ENCODE measurements around the gene LRIT1. TPM values are rescaled to one million over a fixed set of nuclear protein-coding genes. Genes with fewer than 3 reads are reported as not detected.
"Not testable (repeated sequence)": the region's sequence is repeated elsewhere in the genome, so short reads cannot be mapped to it uniquely, and the experiment has no call there.

LRIT1 gene
- total RNA-seq (not detected), polyA plus RNA-seq (not detected)

- no peaks in the 10 kb centered on the region for H3K4me1 ChIP-seq
- no peaks in the 10 kb centered on the region for H3K9me3 ChIP-seq
- no peak within 1 kb of the TSS for H3K27ac ChIP-seq
- DNase-seq (no peak), ATAC-seq (no peak), FAIRE-seq (no peak)
- no peaks in the 10 kb centered on the region for H3K27me3 ChIP-seq
- no peak within 1 kb of the TSS for H3K4me3 ChIP-seq
- H3K36me3 ChIP-seq = no peaks in the 10 kb centered on the region
- intact Hi-C loops (cut with DNase I) = no loop called here
- no peak for TF ChIP-seq CTCF (IDR thresholded peaks at IDR 0.05)
- 85 to 90% methylated on average over 13 of the region's 13 CpGs for WGBS, 2 donors
These were observed at the start of gene LRIT1 for GRCh38 chr10:84241185-84241790. Gene LRIT1, minus strand, starts transcription at chr10:84241546. Its CDS starts 107 bp downstream, at chr10:84241439.

GRCh38 chr10:84290235-84290634 is 48.9 kb upstream of the LRIT1 start:
- FAIRE-seq (no peak), ATAC-seq (no peak), DNase-seq (no peak)
- no peaks in the 10 kb centered on the region for H3K36me3 ChIP-seq
- H3K4me3 ChIP-seq = no peak overlapping the region
- peaks cover 0 to 5% (median 0%) of the 10 kb centered on the region in 3 donors for H3K4me1 ChIP-seq
- no peak overlapping the region for H3K27ac ChIP-seq
- 49% methylated on average over 3 of the region's 3 CpGs for WGBS, 2 donors
- TF ChIP-seq CTCF (IDR thresholded peaks at IDR 0.05) = no peak
- H3K27me3 ChIP-seq = no peaks in the 10 kb centered on the region
- intact Hi-C loops (cut with DNase I) = no loop called here
- no peaks in the 10 kb centered on the region for H3K9me3 ChIP-seq

GRCh38 chr10:84289521-84290200 is 48.3 kb upstream of the LRIT1 start:
- Histone ChIP-seq H3K4me3 (no peak overlapping the region), H3K36me3 (no peaks in the 10 kb centered on the region), H3K4me1 (peaks cover 0 to 5% (median 0%) of the 10 kb centered on the region in 3 donors), H3K27ac (no peak overlapping the region), H3K9me3 (no peaks in the 10 kb centered on the region), H3K27me3 (no peaks in the 10 kb centered on the region)
- 75 to 91% methylated on average over 1 of the region's 1 CpG for WGBS, 2 donors
- ATAC-seq (no peak), FAIRE-seq (no peak), DNase-seq (no peak)
- intact Hi-C loops (cut with DNase I) = no loop called here
- no peak for TF ChIP-seq CTCF (IDR thresholded peaks at IDR 0.05)

GRCh38 chr10:84288151-84288550 is 46.8 kb upstream of the LRIT1 start:
- ATAC-seq = peak; percentile 76 to 97 (median 81)
- WGBS, 2 donors = 42 to 45% methylated on average over 1 of the region's 1 CpG
- Histone ChIP-seq H3K27me3 (no peaks in the 10 kb centered on the region), H3K9me3 (no peaks in the 10 kb centered on the region), H3K4me3 (no peak overlapping the region), H3K27ac (no peak overlapping the region), H3K4me1 (peaks cover 0 to 5% (median 0%) of the 10 kb centered on the region in 3 donors), H3K36me3 (no peaks in the 10 kb centered on the region)
- intact Hi-C loops (cut with DNase I) = no loop called here
- FAIRE-seq = no peak
- DNase-seq = peak in 4 of 6 donors; percentile 29 to 72 (median 60)
- no peak for TF ChIP-seq CTCF (IDR thresholded peaks at IDR 0.05)

- Histone ChIP-seq H3K4me1 (peaks cover 0 to 5% (median 0%) of the 10 kb centered on the region in 3 donors), H3K27me3 (no peaks in the 10 kb centered on the region), H3K9me3 (no peaks in the 10 kb centered on the region), H3K4me3 (no peak overlapping the region), H3K36me3 (no peaks in the 10 kb centered on the region), H3K27ac (no peak overlapping the region)
- intact Hi-C loops (cut with DNase I) = no loop called here
- DNase-seq (no peak), ATAC-seq (no peak), FAIRE-seq (no peak)
- no peak for TF ChIP-seq CTCF (IDR thresholded peaks at IDR 0.05)
These were observed 45.3 kb upstream of the LRIT1 start for GRCh38 chr10:84286695-84287094.

GRCh38 chr10:84279876-84280475 is 38.6 kb upstream of the LRIT1 start:
- H3K4me1 ChIP-seq; H3K36me3 ChIP-seq; H3K4me3 ChIP-seq; H3K27ac ChIP-seq; H3K27me3 ChIP-seq; intact Hi-C loops (cut with DNase I); FAIRE-seq; DNase-seq; H3K9me3 ChIP-seq; ATAC-seq: not testable (repeated sequence)
- 69 to 71% methylated on average over 24 to 30 of the region's 31 CpGs for WGBS, 2 donors
